Measurements from ENCODE around the gene TECPR2.
A peak's percentile ranks its signal among the peaks of the same experiment; 100 is the strongest.
"Not testable (repeated sequence)": the region's sequence is repeated elsewhere in the genome, so short reads cannot be mapped to it uniquely, and the experiment has no call there.

The TECPR2 gene

DNA sequence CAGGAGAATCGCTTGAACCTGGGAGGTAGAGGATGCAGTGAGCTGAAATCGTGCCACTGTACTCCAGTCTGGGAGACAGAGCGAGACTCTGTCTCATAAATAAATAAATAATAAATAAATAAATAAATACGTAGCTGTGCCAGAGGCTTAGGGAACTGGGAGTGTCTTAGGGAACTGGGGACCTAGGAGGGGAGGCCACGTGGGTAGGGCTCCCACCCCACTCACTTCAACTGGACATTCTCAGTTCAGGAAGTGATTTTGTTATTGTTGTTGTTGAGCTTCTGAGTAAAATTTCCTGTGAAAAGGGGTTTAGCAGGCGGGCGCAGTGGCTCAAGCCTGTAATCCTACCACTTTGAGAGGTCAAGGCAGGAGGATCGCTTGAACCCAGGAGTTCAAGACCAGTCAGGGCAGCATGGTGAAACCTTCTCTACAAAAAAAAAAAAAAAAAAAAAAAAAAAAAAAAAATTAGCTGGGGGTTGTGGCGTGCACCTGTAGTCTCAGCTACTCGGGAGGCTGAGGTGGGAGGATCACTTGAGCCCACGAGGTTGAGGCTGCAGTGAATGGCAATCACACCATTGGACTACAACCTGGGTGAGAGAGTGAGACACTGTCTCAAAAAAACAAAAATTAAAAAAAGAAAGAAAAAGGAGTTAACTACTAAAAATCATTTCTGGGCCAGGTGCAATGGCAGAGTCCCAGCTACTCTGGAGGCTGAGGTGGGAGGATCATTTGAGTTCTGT, 165.9 kb downstream of the TECPR2 start:
- DNase-seq (ENCODE audit: low spot score) = no peak

DNA sequence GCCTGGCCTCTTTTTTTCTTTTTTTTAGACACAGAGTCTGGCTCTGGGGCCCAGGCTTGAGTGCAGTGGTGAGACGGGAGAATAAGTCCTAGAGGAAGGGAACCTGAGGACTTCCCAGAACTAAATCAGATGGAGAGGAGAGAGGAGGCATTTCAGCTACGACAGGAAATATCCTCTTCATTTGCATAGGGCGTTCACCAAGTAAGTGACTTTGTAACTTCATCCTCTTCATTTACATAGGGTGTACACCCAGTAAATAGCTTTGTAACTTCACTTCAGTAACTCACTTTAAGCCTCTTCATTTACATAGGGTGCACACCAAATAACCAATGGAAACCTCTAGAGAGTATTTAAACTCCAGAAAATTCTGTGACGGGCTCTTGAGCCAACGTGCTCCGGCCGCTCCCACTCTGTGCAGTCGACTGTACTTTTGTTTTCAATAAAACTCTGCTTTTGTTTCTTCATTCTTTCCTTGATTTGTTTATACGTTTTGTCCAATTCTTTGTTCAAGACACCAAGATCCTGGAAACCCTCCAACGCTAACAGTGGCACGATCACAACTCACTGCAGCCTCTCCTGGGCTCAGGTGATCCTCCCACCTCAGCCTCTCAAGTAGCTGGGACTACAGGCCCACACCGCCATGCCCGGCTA, 168.2 kb downstream of the TECPR2 start:
- DNase-seq (ENCODE audit: low spot score) = no peak

DNA sequence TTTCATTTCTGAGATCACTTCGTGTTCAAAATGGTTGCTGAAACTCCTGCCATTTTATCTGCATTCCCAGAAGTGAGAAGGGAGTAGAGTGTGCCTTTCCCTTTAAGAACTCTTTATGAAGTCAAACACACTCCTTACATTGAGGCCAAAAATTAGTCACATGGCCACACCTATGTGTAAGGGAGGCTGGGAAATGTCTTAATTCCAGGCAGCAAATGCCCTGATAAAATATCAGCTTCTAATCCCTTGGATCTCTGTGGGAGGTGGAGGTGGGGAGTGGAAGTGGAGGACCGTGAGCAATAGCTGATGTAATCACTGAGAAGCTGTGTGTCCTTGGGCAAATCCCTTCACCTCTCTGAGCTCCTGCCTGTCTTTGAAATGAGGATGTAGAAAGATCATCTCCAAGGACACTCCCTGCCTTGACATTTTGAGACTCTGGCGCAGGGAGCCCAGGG, 169.5 kb downstream of the TECPR2 start:
- no peak for DNase-seq (ENCODE audit: low spot score)

- no peak for DNase-seq (ENCODE audit: low spot score)
These were observed 175.3 kb downstream of the TECPR2 start for GRCh38 chr14:102537981-102538601.

- DNase-seq (ENCODE audit: low spot score) = no peak
These were observed 176.1 kb downstream of the TECPR2 start for GRCh38 chr14:102538602-102539543.

GRCh38 chr14:102539544-102540314, 177.0 kb downstream of the TECPR2 start:
- no peak for DNase-seq (ENCODE audit: low spot score)

DNA sequence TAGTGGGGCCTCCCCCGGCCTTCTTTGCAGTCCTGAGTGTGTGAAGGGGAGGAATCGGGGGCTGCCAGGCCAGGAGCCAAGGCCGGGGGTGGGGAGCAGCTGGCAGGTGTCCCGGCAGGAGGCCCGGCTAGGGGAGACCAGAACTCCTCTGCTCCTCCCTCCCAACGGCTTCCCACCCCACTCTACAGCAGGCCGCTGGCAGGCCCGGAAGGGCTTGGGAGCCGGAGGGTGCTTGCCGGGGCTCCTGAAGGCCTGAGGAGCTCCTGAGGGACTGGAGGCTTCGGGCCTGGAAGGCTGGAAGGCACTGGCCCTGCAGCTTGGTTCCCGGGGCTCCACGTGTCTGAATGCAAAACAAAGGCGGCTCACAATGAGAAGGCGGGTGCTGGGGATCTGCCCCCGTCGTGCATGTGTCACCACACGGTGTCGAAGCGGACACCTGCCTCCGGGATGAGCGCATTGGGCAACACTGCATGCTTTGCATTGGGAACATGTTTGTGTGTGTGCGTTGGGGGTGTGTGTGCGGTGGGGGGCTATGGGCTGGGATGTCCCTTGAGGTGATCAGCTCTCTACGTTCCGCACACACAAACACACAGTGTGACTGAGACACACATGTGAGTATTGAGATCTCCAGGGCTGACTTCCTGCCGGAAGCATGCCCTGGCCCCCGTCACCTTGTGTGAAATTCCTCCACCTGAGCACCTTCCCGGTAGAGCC, 177.7 kb downstream of the TECPR2 start:
- DNase-seq (ENCODE audit: low spot score) = no peak

DNA sequence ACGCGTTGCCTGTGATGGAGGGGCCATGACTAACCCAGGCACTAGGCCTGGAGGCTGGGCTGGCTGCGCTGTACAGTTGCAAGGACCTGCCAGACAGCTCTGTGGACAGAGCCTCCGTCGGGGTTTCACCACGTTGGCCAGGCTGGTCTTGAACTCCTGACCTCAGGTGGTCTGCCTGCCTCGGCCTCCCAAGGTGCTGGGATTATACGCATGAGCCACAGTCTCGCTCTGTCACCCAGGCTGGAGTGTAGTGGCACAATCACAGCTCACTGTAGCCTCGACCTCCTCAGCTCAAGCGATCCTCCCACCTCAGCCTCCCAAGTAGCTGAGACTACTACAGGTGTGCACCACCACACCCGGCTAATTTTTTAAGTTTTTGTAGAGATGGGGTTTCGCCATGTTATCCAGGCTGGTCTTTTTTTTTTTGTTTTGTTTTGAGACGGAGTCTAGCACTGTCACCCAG, 178.3 kb downstream of the TECPR2 start:
- not testable (repeated sequence) for DNase-seq (ENCODE audit: low spot score)

DNA sequence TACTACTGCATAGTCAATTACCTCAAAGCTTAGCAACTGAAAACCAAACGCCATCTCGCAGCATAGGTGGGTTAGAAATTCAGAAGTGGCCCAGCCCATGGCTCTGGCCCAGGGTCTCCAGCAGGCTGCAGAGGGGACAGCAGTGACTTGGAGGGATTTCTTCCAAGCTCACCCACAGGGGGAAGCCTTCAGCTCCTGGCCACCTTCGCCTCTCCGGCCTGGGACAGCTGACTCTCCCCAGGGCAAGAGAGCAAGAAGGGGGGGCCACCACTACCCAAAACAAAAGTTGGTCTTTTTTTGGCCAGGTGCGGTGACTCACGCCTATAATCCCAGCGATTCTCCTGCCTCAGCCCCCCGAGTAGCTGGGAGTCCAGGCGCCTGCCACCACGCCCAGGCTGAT, 179.0 kb downstream of the TECPR2 start:
- DNase-seq (ENCODE audit: low spot score) = no peak

DNA sequence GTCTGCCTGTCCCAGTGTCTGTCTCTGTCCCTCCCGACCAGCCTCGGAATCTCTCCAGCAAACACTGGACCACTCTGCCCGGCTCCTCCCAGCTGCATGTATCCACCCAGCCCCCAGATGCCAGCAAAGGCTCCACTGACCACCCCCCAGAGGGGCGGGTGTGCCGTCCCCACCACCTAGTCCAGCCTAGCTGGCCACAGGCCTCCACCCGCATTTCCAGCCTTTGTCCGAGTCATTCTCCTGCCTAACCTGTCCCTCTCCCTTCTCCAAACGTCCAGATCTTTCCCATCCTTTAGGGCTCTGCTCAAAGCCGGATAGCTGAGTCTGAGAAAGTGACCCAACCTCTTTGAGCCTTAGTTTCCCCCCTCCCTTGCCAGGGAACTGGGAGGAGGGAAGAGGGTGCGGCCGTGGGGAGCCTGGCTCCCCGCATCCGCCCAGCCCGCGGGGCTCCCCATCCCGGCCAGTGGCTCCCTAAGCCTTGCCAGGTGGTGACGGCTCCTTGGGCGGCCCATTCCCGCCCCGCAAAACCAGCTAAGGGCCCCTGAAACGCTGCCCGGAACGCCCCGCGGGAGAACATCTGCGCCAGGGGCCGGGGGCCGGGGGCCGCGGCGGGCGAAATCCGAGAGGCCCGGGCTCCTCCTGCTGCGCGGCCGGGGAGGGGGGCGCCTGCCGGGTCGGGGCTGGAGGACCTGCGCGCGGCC, 181.5 kb downstream of the TECPR2 start:
- no peak for DNase-seq (ENCODE audit: low spot score)

GRCh38 chr14:102544747-102545460, 182.2 kb downstream of the TECPR2 start:
- DNase-seq (ENCODE audit: low spot score) = peak; percentile 47

- DNase-seq (ENCODE audit: low spot score) = peak; percentile 52
These were observed 182.9 kb downstream of the TECPR2 start for GRCh38 chr14:102545461-102546265.

DNA sequence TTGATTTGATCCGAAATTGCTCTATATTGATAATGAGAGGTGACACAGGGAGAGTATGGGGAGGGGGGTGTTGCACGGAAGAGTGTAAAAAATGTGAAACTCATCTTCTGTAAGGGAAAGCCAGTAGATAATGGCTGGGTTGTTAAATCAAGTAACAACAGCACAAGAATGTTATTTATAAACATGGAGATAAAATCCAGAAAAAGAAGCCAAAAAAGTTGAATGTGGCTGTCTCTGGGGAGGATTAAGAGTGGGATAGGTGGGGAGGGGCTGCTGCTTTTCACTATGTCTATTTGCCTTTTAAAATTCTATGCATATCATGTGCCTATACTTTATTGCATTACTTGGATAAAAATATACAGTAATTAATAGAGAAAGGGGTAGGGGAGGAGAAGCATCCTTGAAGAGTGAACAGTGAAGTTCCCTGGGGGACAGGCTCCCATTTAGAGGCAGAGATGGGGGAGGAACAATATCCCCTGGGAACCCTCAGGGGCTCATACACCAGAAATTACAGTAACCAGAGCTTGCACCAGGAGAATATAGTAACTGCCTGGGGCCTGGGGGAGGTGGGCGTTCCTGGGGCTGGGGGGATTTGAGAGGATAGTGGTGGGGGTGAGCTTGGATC, 186.0 kb downstream of the TECPR2 start:
- DNase-seq (ENCODE audit: low spot score) = no peak

DNA sequence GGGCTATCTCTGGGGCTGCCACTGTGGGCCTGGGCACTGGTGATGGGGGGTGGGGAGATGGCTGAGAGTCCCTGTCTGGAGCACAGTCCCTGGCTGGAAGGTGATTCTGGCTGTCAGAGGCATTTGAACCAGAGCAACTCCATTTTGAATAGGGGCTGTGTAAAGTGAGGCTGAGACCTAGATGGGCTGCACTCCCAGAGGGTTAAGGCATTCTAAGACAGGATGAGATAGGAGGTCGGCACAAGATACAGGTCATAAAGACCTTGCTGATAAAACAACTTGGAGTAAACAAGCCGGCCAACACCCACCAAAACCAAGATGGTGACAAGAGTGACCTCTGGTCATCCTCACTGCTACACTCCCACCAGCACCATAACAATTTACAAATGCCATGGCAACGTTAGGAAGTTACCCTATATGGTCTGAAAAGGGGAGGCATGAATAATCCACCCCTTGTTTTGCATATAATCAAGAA, 188.2 kb downstream of the TECPR2 start:
- DNase-seq (ENCODE audit: low spot score) = not testable (repeated sequence)

All from HuH-7 (cell line).